ENCODE results near the gene IL15RA. TPM values are rescaled to one million over a fixed set of nuclear protein-coding genes. Genes with fewer than 3 reads are reported as not detected.

Gene IL15RA
- total and polyA plus RNA-seq, 2 of the 8 experiments (the other 6 are each of a cell fraction or from before 2014, with no cell fraction given), result 1.3 to 1.4 TPM

DNA sequence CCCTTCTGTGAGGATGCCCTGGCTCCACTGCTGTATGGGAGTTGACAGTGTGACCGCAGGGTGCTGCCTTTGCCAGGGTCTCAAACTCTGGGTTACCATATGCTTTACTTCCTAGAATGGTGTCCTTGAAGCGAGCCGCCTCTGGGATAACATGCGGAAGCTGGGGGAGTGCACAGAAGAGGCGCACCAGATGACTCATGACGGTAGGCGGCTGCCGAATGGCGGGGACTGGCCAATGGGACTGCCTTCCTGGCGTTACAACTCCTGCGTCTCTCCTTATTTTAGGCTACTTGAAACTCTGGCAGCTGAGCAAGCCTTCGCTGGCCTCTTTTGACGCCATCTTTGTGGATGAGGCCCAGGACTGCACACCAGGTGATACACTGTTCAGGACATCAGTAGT lies 60.0 kb downstream of the IL15RA start (continued):
- TF ChIP-seq EP300 (IDR thresholded peaks at IDR 0.05; ENCODE audit: borderline replicate concordance in 1 of 2, low read depth in 2 of 2, low read length in 2 of 2) (no peak), CHD2 (IDR thresholded peaks at IDR 0.05; ENCODE audit: low read length) (no peak), CREB1 (IDR thresholded peaks at IDR 0.05) (no peak), JUN (IDR thresholded peaks at IDR 0.05; ENCODE audit: low read depth, low read length) (no peak), TEAD4 (IDR thresholded peaks at IDR 0.05; ENCODE audit: low read depth, low read length) (no peak), KDM1A (IDR thresholded peaks at IDR 0.05; ENCODE audit: borderline replicate concordance, low read length) (no peak), KDM4A (IDR thresholded peaks at IDR 0.05; ENCODE audit: low read depth, low read length, severe bottlenecking) (no peak)
